ENCODE results near the gene KHK.

DNA sequence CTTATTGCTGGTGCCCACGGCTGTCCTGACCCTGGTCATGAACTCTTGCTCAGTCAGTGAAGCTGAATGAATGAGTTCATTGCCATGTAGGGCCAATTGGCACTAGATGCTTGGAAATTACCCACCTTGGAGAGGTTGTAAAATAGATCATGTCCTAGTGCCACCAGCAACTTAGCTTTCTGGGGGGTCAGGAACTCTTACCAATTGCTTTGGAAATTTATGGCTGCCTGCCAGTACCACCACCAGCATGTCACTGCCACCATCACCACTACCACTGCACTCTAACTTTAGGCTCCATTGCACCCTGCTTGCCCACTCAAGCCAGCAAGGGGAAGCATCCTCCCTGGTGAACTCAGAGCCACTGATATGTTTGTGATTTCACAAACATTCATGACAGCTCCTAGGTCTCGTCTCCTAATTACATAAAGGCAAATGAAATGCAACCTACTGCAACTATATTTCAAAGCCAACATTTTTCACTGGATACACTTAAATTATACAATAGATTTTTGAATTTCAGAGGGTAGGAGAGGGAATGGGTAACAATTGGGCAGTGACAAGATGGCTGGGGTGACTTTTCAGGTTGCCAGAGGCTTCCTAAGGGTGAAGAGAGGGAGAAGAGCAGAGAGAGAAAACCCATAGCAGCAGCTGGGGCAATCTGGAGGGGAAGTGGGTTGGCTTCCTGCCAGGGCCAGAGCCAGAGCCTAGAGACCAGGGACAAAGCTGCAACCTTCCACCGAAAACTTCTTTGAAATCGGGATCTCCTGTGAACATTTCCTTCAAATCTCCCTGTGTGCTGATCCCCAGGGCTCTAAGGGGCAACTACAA lies 11.6 kb upstream of the KHK start:
- TF ChIP-seq CTCF (IDR thresholded peaks at IDR 0.05) = no peak
- no peak for TF ChIP-seq POLR2AphosphoS5 (IDR thresholded peaks at IDR 0.05)
- no peak for TF ChIP-seq POLR2A (IDR thresholded peaks at IDR 0.05)
- no peak for TF ChIP-seq EP300 (IDR thresholded peaks at IDR 0.05)
